GM12801 (cell line): ENCODE results near the gene PDGFB.

Experiments
- TF ChIP-seq, protein P1 (sequence below): IDR thresholded peaks from one replicate; pipeline ENCODE4 v1.5.1; 2011; ENCODE audit warnings: control low read depth; ENCODE audit not compliant: insufficient read length; ENCODE audit errors: extremely low read depth

Gene PDGFB

DNA sequence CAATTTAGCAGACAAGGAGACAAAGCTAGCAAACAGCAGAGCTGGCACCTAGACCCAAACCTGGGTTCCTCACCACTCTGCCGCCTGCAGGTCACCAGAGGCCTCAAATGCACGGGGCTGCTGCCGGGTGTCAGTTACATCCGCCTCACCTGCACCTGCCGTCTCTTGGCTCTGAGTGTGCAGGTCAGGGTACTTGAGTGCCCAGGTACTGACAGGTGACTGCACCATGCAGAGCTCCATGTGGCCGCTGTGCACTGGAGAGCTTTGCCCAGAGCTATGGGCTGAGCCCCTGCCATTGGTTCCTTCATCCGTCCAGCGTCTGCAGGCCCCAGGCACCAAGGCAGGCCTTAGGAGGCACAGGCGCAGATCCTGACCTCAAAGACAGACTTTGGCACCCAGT, 35.0 kb downstream of the PDGFB start:
- TF ChIP-seq, protein P1, sequence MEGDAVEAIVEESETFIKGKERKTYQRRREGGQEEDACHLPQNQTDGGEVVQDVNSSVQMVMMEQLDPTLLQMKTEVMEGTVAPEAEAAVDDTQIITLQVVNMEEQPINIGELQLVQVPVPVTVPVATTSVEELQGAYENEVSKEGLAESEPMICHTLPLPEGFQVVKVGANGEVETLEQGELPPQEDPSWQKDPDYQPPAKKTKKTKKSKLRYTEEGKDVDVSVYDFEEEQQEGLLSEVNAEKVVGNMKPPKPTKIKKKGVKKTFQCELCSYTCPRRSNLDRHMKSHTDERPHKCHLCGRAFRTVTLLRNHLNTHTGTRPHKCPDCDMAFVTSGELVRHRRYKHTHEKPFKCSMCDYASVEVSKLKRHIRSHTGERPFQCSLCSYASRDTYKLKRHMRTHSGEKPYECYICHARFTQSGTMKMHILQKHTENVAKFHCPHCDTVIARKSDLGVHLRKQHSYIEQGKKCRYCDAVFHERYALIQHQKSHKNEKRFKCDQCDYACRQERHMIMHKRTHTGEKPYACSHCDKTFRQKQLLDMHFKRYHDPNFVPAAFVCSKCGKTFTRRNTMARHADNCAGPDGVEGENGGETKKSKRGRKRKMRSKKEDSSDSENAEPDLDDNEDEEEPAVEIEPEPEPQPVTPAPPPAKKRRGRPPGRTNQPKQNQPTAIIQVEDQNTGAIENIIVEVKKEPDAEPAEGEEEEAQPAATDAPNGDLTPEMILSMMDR: no peak

DNA sequence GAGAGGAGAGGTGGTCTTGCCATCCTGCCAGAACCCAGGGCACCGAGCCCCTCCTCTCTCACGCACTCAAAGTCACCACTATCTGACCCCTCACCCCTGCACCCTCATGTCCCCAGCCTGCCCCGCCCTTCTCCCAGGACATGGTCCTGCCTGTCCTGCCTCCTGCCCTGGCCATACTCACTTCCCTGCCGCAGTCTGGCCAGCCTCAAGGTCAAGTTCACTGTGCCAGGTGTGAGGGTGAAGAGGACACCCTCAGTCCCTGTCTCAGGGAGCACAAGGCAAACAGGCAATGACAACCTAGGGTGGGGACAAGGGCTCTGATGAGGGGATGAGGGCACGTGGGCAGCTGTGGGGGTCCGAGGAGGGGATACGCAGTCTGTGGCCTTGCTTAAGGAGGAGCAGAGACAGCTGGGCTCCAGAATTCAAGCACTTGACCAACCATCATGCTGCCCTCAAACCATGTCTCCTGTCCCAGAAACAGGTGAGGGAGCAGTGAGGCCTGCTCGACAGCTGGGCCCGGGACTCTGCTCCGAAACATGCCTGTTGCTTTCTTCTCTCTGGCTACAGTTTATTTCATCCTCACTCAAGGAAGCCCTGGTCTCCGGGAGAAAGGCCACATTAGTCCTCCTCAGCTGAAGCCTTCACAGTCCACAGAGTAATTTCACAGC, 36.6 kb downstream of the PDGFB start:
- TF ChIP-seq, protein P1: no peak

DNA sequence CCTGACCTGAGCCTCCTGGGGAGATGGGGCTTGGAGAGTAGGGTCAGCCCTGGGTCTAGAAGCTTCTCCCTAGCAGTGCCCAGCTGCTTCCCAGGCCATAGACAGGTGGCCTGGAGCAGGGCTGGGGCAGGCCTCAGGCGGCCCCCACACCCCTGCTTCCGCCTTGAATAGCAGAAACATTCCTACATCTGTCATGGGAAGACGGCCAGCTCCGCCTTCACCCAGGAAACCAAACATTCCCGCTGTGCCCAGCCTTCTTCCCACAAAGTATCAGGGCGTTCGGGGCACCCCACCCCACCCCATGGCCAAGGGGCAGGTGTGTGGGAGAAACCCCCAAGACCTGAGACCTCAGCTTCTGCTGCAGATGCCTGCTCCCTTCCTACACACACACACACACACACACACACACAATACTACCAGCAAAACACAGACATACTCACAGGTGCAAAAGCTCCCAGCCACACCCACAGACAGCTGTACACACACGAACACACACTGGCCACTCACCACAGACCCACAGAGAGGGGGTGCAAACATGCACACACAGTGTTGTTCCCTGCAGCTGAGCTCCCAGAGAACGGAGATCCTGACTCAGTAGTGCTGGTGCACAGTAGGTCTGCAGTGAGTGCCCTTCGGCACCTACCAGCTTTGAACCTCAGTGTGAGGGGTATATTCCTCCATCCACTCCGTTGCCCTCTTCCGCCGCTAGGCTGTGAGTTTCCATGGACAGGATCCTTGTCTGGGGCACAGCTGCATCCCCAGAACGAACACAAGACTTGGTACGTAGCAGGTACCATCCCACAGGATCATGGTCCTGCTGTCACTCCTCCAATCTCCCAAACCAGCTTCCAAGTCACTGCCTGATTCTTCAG, 37.4 kb downstream of the PDGFB start:
- TF ChIP-seq, protein P1: no peak

DNA sequence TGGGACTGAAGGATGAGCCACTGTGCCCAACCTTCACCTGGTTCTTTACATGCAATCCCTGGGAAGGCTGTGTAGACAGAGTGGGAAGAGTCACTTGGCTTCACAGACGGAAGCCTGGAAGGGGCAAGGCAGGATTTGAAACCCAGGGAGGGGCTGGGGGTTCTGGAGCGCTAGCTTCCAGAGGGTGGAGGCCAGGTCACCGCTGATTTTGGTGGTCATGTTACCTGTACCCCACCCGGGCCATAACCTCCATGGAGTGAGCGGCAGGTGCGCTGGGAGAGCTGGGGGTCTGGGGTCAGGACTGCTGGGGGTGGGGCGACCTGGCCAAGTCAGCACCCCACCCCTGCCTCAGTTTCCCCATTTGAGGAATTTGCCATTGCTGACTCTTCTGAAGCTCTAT, 38.3 kb downstream of the PDGFB start:
- TF ChIP-seq, protein P1: no peak

DNA sequence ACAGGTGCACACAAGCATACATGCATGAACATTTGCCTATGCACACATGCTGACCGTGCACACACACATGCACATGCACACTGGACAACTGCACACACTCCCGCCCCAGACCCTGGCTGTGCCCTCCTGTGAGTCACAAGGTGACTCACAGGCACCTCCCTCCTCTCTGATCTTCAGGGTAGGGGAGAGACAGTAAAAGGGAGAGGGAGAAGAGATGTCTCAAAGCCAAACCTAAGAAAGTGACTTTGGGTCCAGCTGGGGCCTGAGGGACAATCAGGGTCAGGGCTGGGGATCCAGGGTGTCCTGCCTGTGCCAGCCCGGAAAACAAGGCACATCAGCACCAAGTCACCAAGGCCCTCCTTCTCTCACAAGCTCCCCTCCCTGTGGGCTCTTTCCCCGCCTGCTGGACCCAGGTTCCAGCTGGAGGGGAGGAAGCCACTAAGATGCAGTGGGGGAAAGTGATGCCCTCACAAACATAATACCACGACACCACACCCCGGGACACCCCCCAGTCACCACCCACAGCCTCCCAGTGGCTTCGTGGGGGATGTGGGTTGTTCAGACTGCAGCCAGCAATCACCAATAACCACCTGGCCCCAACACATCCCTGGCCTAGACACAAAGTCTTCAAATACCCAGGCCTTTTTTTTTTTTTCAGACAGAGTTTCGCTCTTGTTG, 39.3 kb downstream of the PDGFB start:
- TF ChIP-seq, protein P1: no peak

DNA sequence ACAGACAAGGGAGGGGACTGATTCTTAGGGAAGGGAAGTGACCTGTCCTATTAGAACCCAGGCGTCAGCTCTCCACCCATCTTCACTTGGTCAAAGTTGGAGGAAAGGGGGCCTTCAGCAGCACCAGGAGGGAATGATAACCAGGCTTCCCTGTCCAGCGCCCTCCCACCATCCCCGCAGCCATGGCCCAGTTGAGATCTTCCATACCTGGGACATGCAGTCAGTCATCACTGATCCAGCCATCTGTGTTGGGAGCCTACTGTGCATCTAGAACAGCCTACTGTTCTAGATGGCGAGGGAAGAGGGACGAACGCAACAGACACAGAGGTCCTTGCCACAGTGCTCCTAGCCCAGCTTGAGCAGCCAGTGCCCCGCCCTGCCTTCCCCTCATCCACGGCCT, 40.6 kb downstream of the PDGFB start:
- TF ChIP-seq, protein P1: no peak

DNA sequence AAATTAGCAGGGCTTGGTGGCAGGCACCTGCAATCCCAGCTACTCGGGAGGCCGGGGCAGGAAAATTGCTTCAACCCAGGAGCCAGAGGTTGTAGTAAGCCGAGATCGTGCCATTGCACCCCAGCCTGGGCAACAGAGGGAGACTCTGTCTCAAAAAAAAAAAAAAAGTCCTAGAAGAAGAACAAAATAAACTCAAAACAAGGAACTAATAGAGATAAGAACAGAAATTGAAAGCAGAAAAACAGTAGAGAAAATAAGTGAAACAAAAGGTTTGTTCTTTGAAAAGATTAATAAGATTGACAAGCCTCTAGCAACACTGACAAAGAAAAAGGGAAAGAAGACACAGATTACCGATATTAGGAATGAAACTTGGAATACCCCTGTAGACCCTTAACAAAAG, 47.2 kb downstream of the PDGFB start:
- TF ChIP-seq, protein P1: no peak
